Chondrocyte (in vitro differentiated cells): ENCODE results near the gene SPAG4. TPM values are rescaled to one million over a fixed set of nuclear protein-coding genes. Genes with fewer than 3 reads are reported as not detected.

ENCODE experiments used
- DNase-seq: peaks from one replicate; pipeline ENCODE4 v3.0.0; 2021; ENCODE audit warnings: mixed read lengths, low spot score
- H3K27ac Mint-ChIP-seq: one replicate; pipeline ENCODE4 v1.8.0; 2021; ENCODE audit warnings: mild to moderate bottlenecking, moderate library complexity, mixed read lengths; ENCODE audit not compliant: unreplicated experiment
- H3K27me3 Mint-ChIP-seq: 2 replicates; pipeline ENCODE4 v1.8.0; 2021; ENCODE audit warnings: low read depth, mixed read lengths
- H3K36me3 Mint-ChIP-seq: 2 replicates; pipeline ENCODE4 v1.8.0; 2021; ENCODE audit warnings: low read depth, mixed read lengths
- H3K4me1 Mint-ChIP-seq: 2 replicates; pipeline ENCODE4 v1.8.0; 2021; ENCODE audit warnings: low read depth, mild to moderate bottlenecking, mixed read lengths
- H3K4me3 Mint-ChIP-seq: one replicate; pipeline ENCODE4 v1.8.0; 2021; ENCODE audit warnings: mild to moderate bottlenecking, moderate library complexity, mixed read lengths; ENCODE audit not compliant: unreplicated experiment
- H3K9me3 Mint-ChIP-seq: 2 replicates; pipeline ENCODE4 v1.8.0; 2021; ENCODE audit warnings: low read depth, mixed read lengths
- total RNA-seq: library from RNA; stranded (reverse); gene quantifications from 3 replicates; pipeline ENCODE4 v1.2.1, GENCODE V29; 2021
- TF ChIP-seq, protein P1 (sequence below): fragments of 200-600 bp; sonication (generic); IDR thresholded peaks from 2 replicates; pipeline ENCODE4 v1.5.0; 2021; ENCODE audit warnings: antibody characterized with exemption, mild to moderate bottlenecking, moderate library complexity

The SPAG4 gene
- total RNA-seq, 1 donor from 2014 or later: 8.6 TPM

DNA sequence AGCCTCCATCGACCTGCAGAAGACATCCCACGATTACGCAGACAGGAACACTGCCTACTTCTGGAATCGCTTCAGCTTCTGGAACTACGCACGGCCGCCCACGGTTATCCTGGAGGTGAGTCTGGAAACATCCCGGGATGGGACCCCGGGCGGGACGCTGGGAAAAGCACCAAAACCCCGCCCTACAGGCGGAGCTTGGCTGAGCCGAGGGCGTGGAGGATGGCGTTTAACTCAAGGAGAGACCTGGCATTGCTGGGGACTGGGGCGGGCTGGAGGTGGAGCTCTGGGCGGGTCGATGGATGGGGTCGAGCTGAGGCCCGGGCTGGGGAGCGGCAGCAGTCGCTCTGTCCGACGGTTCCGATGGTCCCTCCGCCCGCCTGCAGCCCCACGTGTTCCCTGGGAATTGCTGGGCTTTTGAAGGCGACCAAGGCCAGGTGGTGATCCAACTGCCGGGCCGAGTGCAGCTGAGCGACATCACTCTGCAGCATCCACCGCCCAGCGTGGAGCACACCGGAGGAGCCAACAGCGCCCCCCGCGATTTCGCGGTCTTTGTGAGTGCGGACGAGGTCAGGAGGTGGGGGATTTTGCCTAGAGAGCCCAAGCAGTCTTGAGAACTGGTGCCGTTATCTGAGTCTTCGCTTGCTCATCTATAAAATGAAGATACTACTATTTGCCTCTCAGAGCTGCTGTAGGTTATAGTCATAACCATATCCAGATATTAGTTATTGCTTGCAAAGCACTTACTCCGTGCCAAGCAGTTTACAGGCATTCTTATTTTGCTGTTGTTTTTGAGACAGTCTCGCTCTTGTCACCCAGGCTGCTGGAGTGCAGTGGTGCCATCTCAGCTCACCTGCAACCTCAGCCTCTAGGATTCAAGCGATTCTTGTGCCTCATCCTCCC, 3.8 kb downstream of the SPAG4 start:
- DNase-seq: peak; percentile 94
- TF ChIP-seq, protein P1, sequence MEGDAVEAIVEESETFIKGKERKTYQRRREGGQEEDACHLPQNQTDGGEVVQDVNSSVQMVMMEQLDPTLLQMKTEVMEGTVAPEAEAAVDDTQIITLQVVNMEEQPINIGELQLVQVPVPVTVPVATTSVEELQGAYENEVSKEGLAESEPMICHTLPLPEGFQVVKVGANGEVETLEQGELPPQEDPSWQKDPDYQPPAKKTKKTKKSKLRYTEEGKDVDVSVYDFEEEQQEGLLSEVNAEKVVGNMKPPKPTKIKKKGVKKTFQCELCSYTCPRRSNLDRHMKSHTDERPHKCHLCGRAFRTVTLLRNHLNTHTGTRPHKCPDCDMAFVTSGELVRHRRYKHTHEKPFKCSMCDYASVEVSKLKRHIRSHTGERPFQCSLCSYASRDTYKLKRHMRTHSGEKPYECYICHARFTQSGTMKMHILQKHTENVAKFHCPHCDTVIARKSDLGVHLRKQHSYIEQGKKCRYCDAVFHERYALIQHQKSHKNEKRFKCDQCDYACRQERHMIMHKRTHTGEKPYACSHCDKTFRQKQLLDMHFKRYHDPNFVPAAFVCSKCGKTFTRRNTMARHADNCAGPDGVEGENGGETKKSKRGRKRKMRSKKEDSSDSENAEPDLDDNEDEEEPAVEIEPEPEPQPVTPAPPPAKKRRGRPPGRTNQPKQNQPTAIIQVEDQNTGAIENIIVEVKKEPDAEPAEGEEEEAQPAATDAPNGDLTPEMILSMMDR: peak; percentile 70
- H3K9me3 Mint-ChIP-seq: no peaks in the 10 kb centered on the region
- peak overlapping the region; percentile 89 for H3K4me3 Mint-ChIP-seq
- H3K27ac Mint-ChIP-seq: peak overlapping the region; percentile 90
- H3K4me1 Mint-ChIP-seq: peaks cover 34% of the 10 kb centered on the region
- H3K36me3 Mint-ChIP-seq: peaks cover 2% of the 10 kb centered on the region
- no peaks in the 10 kb centered on the region for H3K27me3 Mint-ChIP-seq

DNA sequence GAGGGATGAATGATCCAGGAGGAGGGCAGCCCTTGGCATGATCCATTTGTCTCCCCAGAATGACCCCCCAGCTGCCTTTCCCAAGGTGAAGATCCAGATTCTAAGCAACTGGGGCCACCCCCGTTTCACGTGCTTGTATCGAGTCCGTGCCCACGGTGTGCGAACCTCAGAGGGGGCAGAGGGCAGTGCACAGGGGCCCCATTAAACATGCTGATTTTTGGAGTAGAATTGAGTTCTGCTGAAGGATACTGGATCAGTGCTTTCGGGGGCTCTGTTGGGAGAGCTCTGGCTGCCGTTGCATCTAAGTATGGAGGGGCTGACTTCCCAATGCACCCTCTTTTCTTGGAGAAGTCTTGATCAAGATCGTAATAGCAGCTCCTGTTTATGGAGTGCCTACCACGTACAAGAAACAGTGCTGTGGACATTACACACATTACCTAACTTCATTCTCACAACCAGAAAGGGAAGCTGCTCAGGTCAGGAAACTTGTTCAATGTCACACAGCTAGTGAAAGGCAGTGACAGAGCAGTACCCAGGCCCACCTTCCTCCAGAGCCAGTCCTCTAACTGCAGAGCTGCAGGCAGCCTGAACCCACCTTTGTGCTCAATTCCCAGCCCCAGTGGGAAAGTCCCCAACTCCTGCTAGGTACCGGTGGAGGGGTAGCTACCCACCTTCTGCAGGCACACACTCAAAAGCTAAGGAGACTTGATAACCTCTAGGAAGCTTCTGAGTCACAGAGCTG, 5.4 kb downstream of the SPAG4 start:
- DNase-seq: no peak
- Mint-ChIP-seq H3K9me3 (no peaks in the 10 kb centered on the region), H3K27me3 (no peaks in the 10 kb centered on the region), H3K4me1 (peaks cover 31% of the 10 kb centered on the region), H3K36me3 (peaks cover 10% of the 10 kb centered on the region), H3K4me3 (no peak overlapping the region), H3K27ac (no peak overlapping the region)
- TF ChIP-seq, protein P1: no peak

DNA sequence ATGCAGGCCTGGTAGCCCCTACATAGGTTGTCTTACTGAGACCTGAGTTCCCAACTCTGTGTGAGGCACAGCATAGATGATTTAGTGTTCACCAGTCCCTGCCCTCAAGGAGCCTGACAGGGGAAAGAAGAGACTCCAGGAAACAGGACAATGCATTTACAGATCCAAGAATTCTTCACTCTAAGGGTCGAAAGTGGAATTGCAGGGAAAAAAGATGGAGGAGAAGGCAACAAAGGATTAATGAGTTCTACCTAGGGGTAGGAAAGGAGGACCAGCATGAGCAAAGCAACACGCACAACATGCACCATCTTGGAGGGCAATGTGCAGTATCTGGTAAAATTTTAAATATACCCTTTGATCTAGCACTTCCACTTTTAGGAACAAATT, 5.9 kb downstream of the SPAG4 start:
- H3K36me3 Mint-ChIP-seq: peaks cover 15% of the 10 kb centered on the region
- no peak overlapping the region for H3K27ac Mint-ChIP-seq
- H3K9me3 Mint-ChIP-seq: no peaks in the 10 kb centered on the region
- H3K27me3 Mint-ChIP-seq: no peaks in the 10 kb centered on the region
- TF ChIP-seq, protein P1: no peak
- H3K4me1 Mint-ChIP-seq: peaks cover 28% of the 10 kb centered on the region
- no peak for DNase-seq
- H3K4me3 Mint-ChIP-seq: no peak overlapping the region

DNA sequence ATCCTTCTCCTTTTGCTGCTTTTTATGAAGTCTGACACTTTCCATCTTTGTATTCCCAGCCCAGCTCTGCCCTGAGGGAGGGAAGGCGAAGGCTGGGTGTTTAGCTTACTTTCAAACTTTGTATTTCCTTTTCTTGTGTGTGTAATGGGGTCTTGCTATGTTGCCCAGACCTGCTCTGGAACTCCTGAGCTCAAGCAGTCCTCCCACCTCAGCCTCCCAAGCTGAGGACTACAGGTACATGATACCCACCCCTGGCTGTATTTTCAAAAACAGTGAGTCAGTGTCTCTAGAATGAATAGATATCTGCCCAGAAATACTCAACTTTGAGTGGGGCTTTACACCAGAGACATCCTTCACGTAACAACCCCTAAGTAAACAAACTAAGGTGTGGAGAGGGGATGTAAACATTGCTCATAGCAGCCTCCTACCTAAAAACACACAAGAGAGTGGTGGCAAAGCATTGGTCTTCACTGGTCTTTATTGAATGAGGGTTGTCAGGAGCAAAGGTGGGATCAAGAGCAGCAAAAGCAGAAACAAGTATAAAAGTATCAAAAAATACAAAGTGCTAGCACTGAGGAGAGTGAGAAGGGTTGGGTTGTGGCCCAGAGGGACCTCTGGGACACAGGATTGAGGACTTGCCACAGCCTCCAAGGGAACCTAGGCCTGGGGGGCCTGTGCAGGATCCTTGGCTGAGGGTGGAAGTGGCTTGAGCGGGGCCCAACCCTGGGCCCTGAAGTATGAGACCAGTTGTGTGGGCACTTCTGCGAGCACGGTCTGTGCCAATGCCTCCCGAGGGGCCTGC, 10.2 kb downstream of the SPAG4 start:
- Mint-ChIP-seq H3K36me3 (peaks cover 32% of the 10 kb centered on the region), H3K27ac (no peak overlapping the region), H3K27me3 (no peaks in the 10 kb centered on the region), H3K9me3 (no peaks in the 10 kb centered on the region), H3K4me3 (no peak overlapping the region), H3K4me1 (no peaks in the 10 kb centered on the region)
- TF ChIP-seq, protein P1: no peak
- no peak for DNase-seq
